Right cardiac atrium (tissue), 5 donors: Measurements from ENCODE around the gene ABI3BP. TPM values are rescaled to one million over a fixed set of nuclear protein-coding genes. Genes with fewer than 3 reads are reported as not detected.

Source experiments
- ATAC-seq, 2 donors: fragments of 200-7000 bp; cut with Tn5 transposase; one replicate each; pipeline versions ENCODE4 v1.8.0 to v1.9.1; 2020; ENCODE audit warnings: moderate library complexity in 2 of 2, mild to moderate bottlenecking in 1 of 2
- DNase-seq, 3 donors: peaks; one replicate each; pipeline ENCODE4 v3.0.0-alpha.2; 2020
- H3K27ac ChIP-seq: one replicate; pipeline ENCODE4 v1.5.1; 2013; ENCODE audit warnings: mild to moderate bottlenecking, low read length, control low read depth, moderate library complexity
- H3K27me3 ChIP-seq: one replicate; pipeline ENCODE4 v1.6.1; 2013; ENCODE audit not compliant: control insufficient read depth, insufficient read depth
- H3K4me1 ChIP-seq: one replicate; pipeline ENCODE4 v1.6.1; 2013; ENCODE audit warnings: low read length; ENCODE audit not compliant: control insufficient read depth, insufficient read depth
- H3K4me3 ChIP-seq: one replicate; pipeline ENCODE4 v1.5.1; 2013; ENCODE audit warnings: low read length, control low read depth
- H3K9me3 ChIP-seq: one replicate; pipeline ENCODE4 v1.6.1; 2013; ENCODE audit warnings: low read length; ENCODE audit not compliant: control insufficient read depth
- WGBS: extraction: QIAGEN DNeasy Blood & Tissue Kit; methylation state at CpG from one replicate; pipeline ENCODE4 v1.1.7; 2013; 5-methylcytosine and 5-hydroxymethylcytosine counted together
- intact Hi-C, 4 donors: fragments of 100-400 bp; cut with DNase I; formaldehyde crosslinking; loops; one replicate each; pipeline versions ENCODE4 v1.11.0 to v1.14.0; 2022 to 2023
- polyA plus RNA-seq: library from polyadenylated mRNA; stranded (reverse); fragments of 200-250 nt; gene quantifications from one replicate; pipeline ENCODE4 v1.2.3, GENCODE V29; 2013
- total RNA-seq, 4 donors: library from RNA; stranded (reverse); fragmentation: NEBNext Ultra II Directional; extraction: Animal tissue kit (Norgen Biotek cat#: 25700); gene quantifications; one replicate each; pipeline ENCODE4 v1.2.1, GENCODE V29; 2021
- donor health status: healthy with polysubstance abuse.
- donor health status: DM: no; HTN: yes; CAD: no.
- donor health status: DM: no; HTN: no; CAD: no.
- donor health status: DM: no; HTN: yes; CAD: no; lungs with severe emphysema.
- donor health status: DM: yes; HTN: yes; CAD: no.

Gene ABI3BP
- total and polyA plus RNA-seq, 5 donors, result 14.5 to 69.5 (median 49.7) TPM

GRCh38 chr3:100941451-100941850 is 51.8 kb downstream of the ABI3BP start:
- H3K4me3 ChIP-seq, result no peak overlapping the region
- DNase-seq, result no peak
- intact Hi-C loops, result no loop called here
- no peaks in the 10 kb centered on the region for H3K9me3 ChIP-seq
- peak; percentile 51 to 69 for ATAC-seq
- H3K27me3 ChIP-seq, result no peaks in the 10 kb centered on the region
- H3K27ac ChIP-seq, result no peak overlapping the region
- no peaks in the 10 kb centered on the region for H3K4me1 ChIP-seq
- 63% methylated on average over 2 of the region's 2 CpGs for WGBS

GRCh38 chr3:100941041-100941440 is 52.2 kb downstream of the ABI3BP start:
- peak in 2 of 3 donors; percentile 22 to 60 for DNase-seq

GRCh38 chr3:100936931-100937330 is 56.3 kb downstream of the ABI3BP start:
- DNase-seq (no peak), ATAC-seq (no peak)
- no peaks in the 10 kb centered on the region for H3K4me1 ChIP-seq
- 58% methylated on average over 1 of the region's 1 CpG for WGBS
- no peak overlapping the region for H3K4me3 ChIP-seq
- intact Hi-C loops, result no loop called here
- no peaks in the 10 kb centered on the region for H3K27me3 ChIP-seq
- H3K9me3 ChIP-seq, result no peaks in the 10 kb centered on the region
- H3K27ac ChIP-seq, result no peak overlapping the region

More at GRCh38 chr3:100941041-100941440, 52.2 kb downstream of the ABI3BP start:
- Histone ChIP-seq H3K27me3 (no peaks in the 10 kb centered on the region), H3K4me3 (no peak overlapping the region), H3K4me1 (no peaks in the 10 kb centered on the region), H3K27ac (no peak overlapping the region), H3K9me3 (no peaks in the 10 kb centered on the region)
- peak; percentile 40 to 72 for ATAC-seq
- 54% methylated on average over 2 of the region's 2 CpGs for WGBS
- intact Hi-C loops, result no loop called here

GRCh38 chr3:100932491-100932890 is 60.7 kb downstream of the ABI3BP start:
- H3K4me1 ChIP-seq, result no peaks in the 10 kb centered on the region
- intact Hi-C loops, result no loop called here
- ATAC-seq (no peak), DNase-seq (no peak)
- H3K9me3 ChIP-seq, result no peaks in the 10 kb centered on the region
- WGBS, result 72% methylated on average over 4 of the region's 4 CpGs
- H3K27me3 ChIP-seq, result no peaks in the 10 kb centered on the region
- no peak overlapping the region for H3K4me3 ChIP-seq
- H3K27ac ChIP-seq, result no peak overlapping the region

GRCh38 chr3:100928638-100929428 is 64.4 kb downstream of the ABI3BP start:
- intact Hi-C loops, result no loop called here
- H3K9me3 ChIP-seq, result no peaks in the 10 kb centered on the region
- no peak overlapping the region for H3K27ac ChIP-seq
- no peak overlapping the region for H3K4me3 ChIP-seq
- ATAC-seq (peak; percentile 50 to 73), DNase-seq (no peak)
- no peaks in the 10 kb centered on the region for H3K4me1 ChIP-seq
- 57% methylated on average over 6 of the region's 6 CpGs for WGBS
- no peaks in the 10 kb centered on the region for H3K27me3 ChIP-seq

- H3K9me3 ChIP-seq, result no peaks in the 10 kb centered on the region
- H3K4me1 ChIP-seq, result no peaks in the 10 kb centered on the region
- H3K27me3 ChIP-seq, result no peaks in the 10 kb centered on the region
- ATAC-seq (no peak), DNase-seq (no peak)
- no peak overlapping the region for H3K27ac ChIP-seq
- no peak overlapping the region for H3K4me3 ChIP-seq
- intact Hi-C loops, result no loop called here
Measured at GRCh38 chr3:100927775-100928174, 65.4 kb downstream of the ABI3BP start.

GRCh38 chr3:100915706-100916495 is 77.3 kb downstream of the ABI3BP start:
- no peaks in the 10 kb centered on the region for H3K4me1 ChIP-seq
- no peak overlapping the region for H3K27ac ChIP-seq
- H3K4me3 ChIP-seq, result no peak overlapping the region
- intact Hi-C loops, result no loop called here
- H3K9me3 ChIP-seq, result no peaks in the 10 kb centered on the region
- H3K27me3 ChIP-seq, result no peaks in the 10 kb centered on the region
- ATAC-seq, result peak in 1 of 2 donors; percentile 42
- DNase-seq, result no peak
- WGBS, result 39% methylated on average over 10 of the region's 10 CpGs

GRCh38 chr3:100913870-100914648 is 79.2 kb downstream of the ABI3BP start:
- 64% methylated on average over 5 of the region's 5 CpGs for WGBS
- no peaks in the 10 kb centered on the region for H3K27me3 ChIP-seq
- no peaks in the 10 kb centered on the region for H3K4me1 ChIP-seq
- DNase-seq (peak; percentile 55 to 88 (median 70)), ATAC-seq (peak; percentile 92 to 95)
- peak overlapping the region; percentile 74 for H3K27ac ChIP-seq
- intact Hi-C loops, result no loop called here
- H3K4me3 ChIP-seq, result no peak overlapping the region
- no peaks in the 10 kb centered on the region for H3K9me3 ChIP-seq

- Histone ChIP-seq H3K9me3 (no peaks in the 10 kb centered on the region), H3K27ac (no peak overlapping the region), H3K27me3 (no peaks in the 10 kb centered on the region), H3K4me3 (no peak overlapping the region), H3K4me1 (no peaks in the 10 kb centered on the region)
- ATAC-seq, result no peak
- intact Hi-C loops, result no loop called here
- WGBS, result 89% methylated on average over 4 of the region's 4 CpGs
- no peak for DNase-seq
Measured at GRCh38 chr3:100912976-100913545, 80.2 kb downstream of the ABI3BP start.

- intact Hi-C loops, result no loop called here
- DNase-seq, result peak in 1 of 3 donors; percentile 35
- H3K4me3 ChIP-seq, result no peak overlapping the region
- WGBS, result 91% methylated on average over 6 of the region's 6 CpGs
- no peaks in the 10 kb centered on the region for H3K27me3 ChIP-seq
- no peaks in the 10 kb centered on the region for H3K9me3 ChIP-seq
- no peaks in the 10 kb centered on the region for H3K4me1 ChIP-seq
- H3K27ac ChIP-seq, result no peak overlapping the region
- no peak for ATAC-seq
Measured at GRCh38 chr3:100912571-100912970, 80.7 kb downstream of the ABI3BP start.
